ENCODE measurements around the gene PLCD3.

DNA sequence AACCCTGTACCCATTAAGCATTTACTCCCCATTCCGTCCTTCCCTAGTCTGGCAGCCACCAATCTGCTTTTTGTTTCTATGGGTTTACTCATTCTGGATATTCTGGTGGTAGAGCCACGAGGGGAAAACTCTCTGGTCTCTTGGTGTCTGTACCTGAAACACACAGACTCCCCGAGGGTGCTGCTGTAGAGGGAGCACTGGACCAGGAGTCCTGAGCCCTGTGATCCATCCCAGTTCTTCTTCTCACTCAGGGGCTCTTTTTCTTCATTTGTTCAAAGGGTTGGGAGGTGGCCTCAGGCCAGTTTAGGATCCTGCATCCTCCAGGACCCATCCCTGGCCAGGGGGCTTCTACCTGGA lies 43.4 kb upstream of the PLCD3 start:
- TF ChIP-seq CTCF (IDR thresholded peaks at IDR 0.05): no peak
- no peak for TF ChIP-seq POLR2A (IDR thresholded peaks at IDR 0.05)
